ENCODE measurements around the gene ZBTB49. TPM values are rescaled to one million over a fixed set of nuclear protein-coding genes. Genes with fewer than 3 reads are reported as not detected.

ZBTB49 gene
- polyA plus RNA-seq, 1 donor from 2014 or later, result 16.5 TPM

- Histone ChIP-seq H3K9ac (ENCODE audit: low read length) (no peak overlapping the region), H3K36me3 (ENCODE audit: insufficient read depth, low read length) (no peaks in the 10 kb centered on the region), H3K9me3 (ENCODE audit: low read length) (no peaks in the 10 kb centered on the region), H3F3A (ENCODE audit: insufficient read depth, low read length, poor library complexity, severe bottlenecking) (no peaks in the 10 kb centered on the region), H2AFZ (ENCODE audit: low read depth, low read length) (no peak overlapping the region), H3K27ac (ENCODE audit: low read length) (no peak overlapping the region), H3K27me3 (ENCODE audit: insufficient read depth, low read depth, low read length) (no peaks in the 10 kb centered on the region), H3K79me2 (replicated peaks; ENCODE audit: insufficient read depth, low read length) (no peaks in the 10 kb centered on the region), H3K9me2 (ENCODE audit: insufficient read depth, low read length) (no peaks in the 10 kb centered on the region), H3K4me3 (ENCODE audit: low read length) (no peak overlapping the region), H3K4me2 (ENCODE audit: low read length) (no peak overlapping the region), H4K20me1 (ENCODE audit: insufficient read depth) (no peaks in the 10 kb centered on the region)
- TF ChIP-seq TAF1 (IDR thresholded peaks at IDR 0.05; ENCODE audit: low read depth), result no peak
- TF ChIP-seq, protein P1, sequence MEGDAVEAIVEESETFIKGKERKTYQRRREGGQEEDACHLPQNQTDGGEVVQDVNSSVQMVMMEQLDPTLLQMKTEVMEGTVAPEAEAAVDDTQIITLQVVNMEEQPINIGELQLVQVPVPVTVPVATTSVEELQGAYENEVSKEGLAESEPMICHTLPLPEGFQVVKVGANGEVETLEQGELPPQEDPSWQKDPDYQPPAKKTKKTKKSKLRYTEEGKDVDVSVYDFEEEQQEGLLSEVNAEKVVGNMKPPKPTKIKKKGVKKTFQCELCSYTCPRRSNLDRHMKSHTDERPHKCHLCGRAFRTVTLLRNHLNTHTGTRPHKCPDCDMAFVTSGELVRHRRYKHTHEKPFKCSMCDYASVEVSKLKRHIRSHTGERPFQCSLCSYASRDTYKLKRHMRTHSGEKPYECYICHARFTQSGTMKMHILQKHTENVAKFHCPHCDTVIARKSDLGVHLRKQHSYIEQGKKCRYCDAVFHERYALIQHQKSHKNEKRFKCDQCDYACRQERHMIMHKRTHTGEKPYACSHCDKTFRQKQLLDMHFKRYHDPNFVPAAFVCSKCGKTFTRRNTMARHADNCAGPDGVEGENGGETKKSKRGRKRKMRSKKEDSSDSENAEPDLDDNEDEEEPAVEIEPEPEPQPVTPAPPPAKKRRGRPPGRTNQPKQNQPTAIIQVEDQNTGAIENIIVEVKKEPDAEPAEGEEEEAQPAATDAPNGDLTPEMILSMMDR (IDR thresholded peaks at IDR 0.05; ENCODE audit: poor library complexity, severe bottlenecking), result no peak
- TF ChIP-seq EP300 (conservative IDR thresholded peaks at IDR 0.05; ENCODE audit: poor library complexity, severe bottlenecking), result no peak
- TF ChIP-seq POLR2AphosphoS5 (IDR thresholded peaks at IDR 0.05), result no peak
- TF ChIP-seq REST (IDR thresholded peaks at IDR 0.05; ENCODE audit: borderline replicate concordance), result no peak
- no peak for TF ChIP-seq MXI1 (conservative IDR thresholded peaks at IDR 0.05; ENCODE audit: poor library complexity, severe bottlenecking)
- TF ChIP-seq SMC3 (conservative IDR thresholded peaks at IDR 0.05; ENCODE audit: poor library complexity), result no peak
- no peak for TF ChIP-seq RAD21 (conservative IDR thresholded peaks at IDR 0.05)
- no peak for TF ChIP-seq EZH2 (IDR thresholded peaks at IDR 0.05; ENCODE audit: borderline replicate concordance, insufficient read depth, low read length, poor library complexity, severe bottlenecking)
Measured at GRCh38 chr4:4317496-4318232, 27.6 kb downstream of the ZBTB49 start.

GRCh38 chr4:4320528-4320927 lies 30.5 kb downstream of the ZBTB49 start:
- Histone ChIP-seq H2AFZ (ENCODE audit: low read depth, low read length) (no peak overlapping the region), H3K27me3 (ENCODE audit: insufficient read depth, low read depth, low read length) (no peaks in the 10 kb centered on the region), H3K9me3 (ENCODE audit: low read length) (no peaks in the 10 kb centered on the region), H3K4me2 (ENCODE audit: low read length) (no peak overlapping the region), H3K36me3 (ENCODE audit: insufficient read depth, low read length) (no peaks in the 10 kb centered on the region), H3K9ac (ENCODE audit: low read length) (no peak overlapping the region), H3K4me3 (ENCODE audit: low read length) (no peak overlapping the region), H3K79me2 (replicated peaks; ENCODE audit: insufficient read depth, low read length) (no peaks in the 10 kb centered on the region), H3K27ac (ENCODE audit: low read length) (no peak overlapping the region), H4K20me1 (ENCODE audit: insufficient read depth) (no peaks in the 10 kb centered on the region), H3K9me2 (ENCODE audit: insufficient read depth, low read length) (no peaks in the 10 kb centered on the region), H3F3A (ENCODE audit: insufficient read depth, low read length, poor library complexity, severe bottlenecking) (no peaks in the 10 kb centered on the region)
- TF ChIP-seq REST (IDR thresholded peaks at IDR 0.05; ENCODE audit: borderline replicate concordance) (no peak), RAD21 (conservative IDR thresholded peaks at IDR 0.05) (no peak), MXI1 (conservative IDR thresholded peaks at IDR 0.05; ENCODE audit: poor library complexity, severe bottlenecking) (no peak), EP300 (conservative IDR thresholded peaks at IDR 0.05; ENCODE audit: poor library complexity, severe bottlenecking) (no peak), EZH2 (IDR thresholded peaks at IDR 0.05; ENCODE audit: borderline replicate concordance, insufficient read depth, low read length, poor library complexity, severe bottlenecking) (no peak)
